ENCODE data around the gene PRUNE2. TPM values are rescaled to one million over a fixed set of nuclear protein-coding genes. Genes with fewer than 3 reads are reported as not detected.

The PRUNE2 gene
- total RNA-seq, 1 experiment from 2014 or later: 0.59 TPM

GRCh38 chr9:76583256-76583655 is 322.7 kb downstream of the PRUNE2 start:
- ChIA-PET RAD21 (ENCODE audit: low non-redundant PET in 1 of 2, low total read pairs in 2 of 2, uncharacterized antibody in 2 of 2, unreplicated experiment in 2 of 2) (no interaction called here), CTCF (no interaction called here), POLR2A (no interaction called here)
- intact Hi-C loops (cut with micrococcal nuclease): no loop called here
- Histone ChIP-seq H3K79me2 (ENCODE audit: insufficient read depth, low read length) (no peaks in the 10 kb centered on the region), H2AFZ (ENCODE audit: low read depth, low read length, poor library complexity, severe bottlenecking) (no peak overlapping the region), H3K9ac (ENCODE audit: low read length) (no peak overlapping the region), H3K27ac (ENCODE audit: low read depth, low read length) (no peak overlapping the region), H4K20me1 (ENCODE audit: insufficient read depth) (no peaks in the 10 kb centered on the region), H3K9me2 (ENCODE audit: insufficient read depth) (no peaks in the 10 kb centered on the region), H3K4me2 (ENCODE audit: low read length) (no peak overlapping the region), H3K9me3 (ENCODE audit: control insufficient read depth in 1 of 2, insufficient read depth in 1 of 2, low read depth in 1 of 2, low read length in 2 of 2) (no peaks in the 10 kb centered on the region), H3K4me3 (replicated peaks in 1 of 2; ENCODE audit: low read depth in 1 of 2, low read length in 2 of 2) (no peak overlapping the region), H3K27me3 (ENCODE audit: insufficient read depth, low read length) (no peaks in the 10 kb centered on the region), H3K36me3 (ENCODE audit: control insufficient read depth in 1 of 2, insufficient read depth in 2 of 2, low read length in 2 of 2) (no peaks in the 10 kb centered on the region), H3K4me1 (ENCODE audit: control insufficient read depth in 1 of 2, insufficient read depth in 2 of 2, low read length in 2 of 2) (no peaks in the 10 kb centered on the region)
- ATAC-seq: no peak
- TF ChIP-seq ZBTB33 (IDR thresholded peaks at IDR 0.05; ENCODE audit: extremely low read depth, insufficient replicate concordance, low read length) (no peak), FOSL1 (IDR thresholded peaks at IDR 0.05; ENCODE audit: low read depth) (no peak), ELF1 (IDR thresholded peaks at IDR 0.05; ENCODE audit: borderline replicate concordance, low read depth) (no peak), YY1 (IDR thresholded peaks at IDR 0.05; ENCODE audit: extremely low read depth, insufficient replicate concordance, low read depth, low read length) (no peak), CBX3 (IDR thresholded peaks at IDR 0.05; ENCODE audit: low read depth) (no peak), POLR2A (IDR thresholded peaks at IDR 0.05; ENCODE audit: borderline replicate concordance, extremely low read depth, insufficient read depth, insufficient read length) (no peak), REST (IDR thresholded peaks at IDR 0.05; ENCODE audit: low read depth) (no peak), EZH2phosphoT487 (IDR thresholded peaks at IDR 0.05; ENCODE audit: borderline replicate concordance) (no peak), TCF7L2 (IDR thresholded peaks at IDR 0.05; ENCODE audit: borderline replicate concordance, extremely low read depth, insufficient read depth, insufficient read length) (no peak), ATF3 (IDR thresholded peaks at IDR 0.05) (no peak), RAD21 (IDR thresholded peaks at IDR 0.05; ENCODE audit: low read depth) (no peak), CEBPB (IDR thresholded peaks at IDR 0.05; ENCODE audit: low read depth) (no peak)
- DNase-seq (ENCODE audit: low read depth, low spot score): no peak
- BruUV-seq (replicated peaks): no TSS peak

Data from HCT116 (cell line).